GM21825 (cell line): ENCODE data around the gene LARGE1.

Experiments used
- ATAC-seq: cut with Tn5 transposase; IDR thresholded peaks from one replicate; pipeline ENCODE4 v1.9.1; 2021; ENCODE audit warnings: mild to moderate bottlenecking, moderate library complexity; ENCODE audit not compliant: unreplicated experiment

LARGE1 gene

GRCh38 chr22:33538277-33538885 lies 381.9 kb downstream of the LARGE1 start:
- ATAC-seq: no peak

GRCh38 chr22:33537059-33537458 lies 383.2 kb downstream of the LARGE1 start:
- ATAC-seq: no peak

- no peak for ATAC-seq
Observed at GRCh38 chr22:33535937-33536875, 384.1 kb downstream of the LARGE1 start.

GRCh38 chr22:33529424-33530113 lies 390.7 kb downstream of the LARGE1 start:
- no peak for ATAC-seq

- no peak for ATAC-seq
Observed at GRCh38 chr22:33528183-33528582, 392.1 kb downstream of the LARGE1 start.

- ATAC-seq: no peak
Observed at GRCh38 chr22:33526434-33527107, 393.7 kb downstream of the LARGE1 start.

- no peak for ATAC-seq
Observed at GRCh38 chr22:33524511-33525260, 395.6 kb downstream of the LARGE1 start.

- ATAC-seq: no peak
Observed at GRCh38 chr22:33521879-33522665, 398.2 kb downstream of the LARGE1 start.

GRCh38 chr22:33520904-33521780 lies 399.1 kb downstream of the LARGE1 start:
- ATAC-seq: no peak

GRCh38 chr22:33519974-33520903 lies 400.0 kb downstream of the LARGE1 start:
- ATAC-seq: no peak

- no peak for ATAC-seq
Observed at GRCh38 chr22:33519071-33519973, 401.0 kb downstream of the LARGE1 start.

- ATAC-seq: no peak
Observed at GRCh38 chr22:33518405-33518804, 401.9 kb downstream of the LARGE1 start.

- ATAC-seq: no peak
Observed at GRCh38 chr22:33515795-33516194, 404.5 kb downstream of the LARGE1 start.

GRCh38 chr22:33513388-33514338 lies 406.6 kb downstream of the LARGE1 start:
- ATAC-seq: no peak

- ATAC-seq: no peak
Observed at GRCh38 chr22:33512908-33513307, 407.4 kb downstream of the LARGE1 start.
